ENCODE measurements around the gene PEX11B.

PEX11B gene

DNA sequence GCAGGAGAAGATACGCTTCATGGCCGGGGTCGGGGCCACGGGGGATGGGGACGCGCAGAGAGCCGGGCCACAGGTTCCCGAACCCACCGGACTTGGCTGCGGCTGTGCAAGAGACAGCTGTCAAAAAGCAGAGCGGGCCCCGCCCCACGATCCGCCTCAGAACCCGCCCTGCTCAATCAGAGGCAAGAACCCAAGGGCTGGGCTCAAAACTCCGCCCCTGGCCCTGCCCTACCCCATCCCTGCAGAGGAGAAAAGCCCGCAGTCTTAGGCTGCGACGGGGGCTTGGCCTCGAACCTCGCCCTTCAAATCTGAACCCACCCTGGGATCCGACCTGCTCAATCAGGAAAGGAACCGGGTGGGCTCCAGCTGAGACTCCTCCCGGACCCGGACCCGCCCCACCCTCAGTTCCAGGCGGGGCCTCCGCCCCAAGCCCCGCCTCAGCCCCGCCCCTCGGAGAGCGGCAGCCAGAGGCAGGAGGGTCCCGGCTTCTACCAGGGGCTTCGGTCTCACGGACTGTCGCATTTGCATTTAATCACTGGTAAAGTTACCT is 32.7 kb downstream of the PEX11B start, which contains the start of gene ANKRD35:
Gene ANKRD35, minus strand, starts transcription at position 129 of the 550 bp plus-strand sequence. Its CDS starts 108 bp downstream, at position 21.
- peak; percentile 96 for DNase-seq (ENCODE audit: extremely low spot score)
- POLR2A ChIA-PET: no interaction called here
- CTCF ChIA-PET: interaction anchor here (0.9 to 5.9 kb wide), 5 partner anchors 17 to 40 kb away, joined by 3 to 33 read pairs (median 3); partner anchors contain the start of gene NUDT17
- TF ChIP-seq, protein P1, sequence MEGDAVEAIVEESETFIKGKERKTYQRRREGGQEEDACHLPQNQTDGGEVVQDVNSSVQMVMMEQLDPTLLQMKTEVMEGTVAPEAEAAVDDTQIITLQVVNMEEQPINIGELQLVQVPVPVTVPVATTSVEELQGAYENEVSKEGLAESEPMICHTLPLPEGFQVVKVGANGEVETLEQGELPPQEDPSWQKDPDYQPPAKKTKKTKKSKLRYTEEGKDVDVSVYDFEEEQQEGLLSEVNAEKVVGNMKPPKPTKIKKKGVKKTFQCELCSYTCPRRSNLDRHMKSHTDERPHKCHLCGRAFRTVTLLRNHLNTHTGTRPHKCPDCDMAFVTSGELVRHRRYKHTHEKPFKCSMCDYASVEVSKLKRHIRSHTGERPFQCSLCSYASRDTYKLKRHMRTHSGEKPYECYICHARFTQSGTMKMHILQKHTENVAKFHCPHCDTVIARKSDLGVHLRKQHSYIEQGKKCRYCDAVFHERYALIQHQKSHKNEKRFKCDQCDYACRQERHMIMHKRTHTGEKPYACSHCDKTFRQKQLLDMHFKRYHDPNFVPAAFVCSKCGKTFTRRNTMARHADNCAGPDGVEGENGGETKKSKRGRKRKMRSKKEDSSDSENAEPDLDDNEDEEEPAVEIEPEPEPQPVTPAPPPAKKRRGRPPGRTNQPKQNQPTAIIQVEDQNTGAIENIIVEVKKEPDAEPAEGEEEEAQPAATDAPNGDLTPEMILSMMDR (IDR thresholded peaks at IDR 0.05; ENCODE audit: control extremely low read depth, extremely low read depth, low read depth, missing control alignments): no peak

DNA sequence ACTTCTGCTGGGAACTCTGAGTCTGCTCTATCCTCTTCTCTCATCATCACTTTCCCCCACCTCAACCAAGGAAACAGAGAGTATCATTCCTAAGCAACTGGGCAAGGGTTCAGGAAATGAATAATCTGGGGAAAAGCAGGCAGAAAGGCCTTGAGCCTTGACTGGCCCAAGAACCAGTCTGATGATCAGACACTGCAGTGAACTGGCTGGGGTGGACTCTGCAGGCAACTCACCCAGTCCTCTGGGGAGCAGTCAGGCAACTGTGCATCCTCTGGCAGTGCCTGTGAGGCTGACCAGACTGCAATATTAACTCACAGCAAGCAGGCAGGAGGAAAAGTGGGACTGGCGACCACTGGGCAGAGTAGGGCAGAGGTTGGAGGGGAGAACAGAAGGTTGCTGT is 33.8 kb downstream of the PEX11B start:
- CTCF ChIA-PET: interaction anchor here (1.1 to 5.9 kb wide), 4 partner anchors 12 to 39 kb away, joined by 3 to 33 read pairs (median 8); partner anchors contain the start of genes ITGA10 and NUDT17
- POLR2A ChIA-PET: no interaction called here

DNA sequence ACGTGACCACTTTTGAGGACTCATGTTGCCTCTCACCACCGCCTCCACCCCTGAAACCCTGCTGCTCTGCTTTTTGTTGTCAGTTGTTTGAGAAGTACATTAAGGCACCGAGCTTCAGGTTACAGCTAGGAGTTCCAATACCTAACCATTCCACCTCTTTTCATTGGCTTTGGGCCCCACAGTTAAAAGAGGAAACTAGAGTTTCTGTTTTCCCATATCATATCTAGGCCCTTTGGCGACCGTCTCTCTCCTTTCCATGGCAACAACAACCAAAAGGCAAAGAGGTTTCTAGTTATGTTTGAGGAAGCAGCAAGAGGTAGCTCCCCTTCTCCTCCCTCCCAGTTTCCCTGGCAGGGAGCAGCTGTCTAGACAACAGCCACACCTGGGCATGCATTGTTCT is 38.7 kb downstream of the PEX11B start:
- DNase-seq (ENCODE audit: extremely low spot score): no peak
- TF ChIP-seq, protein P1 (IDR thresholded peaks at IDR 0.05; ENCODE audit: control extremely low read depth, extremely low read depth, low read depth, missing control alignments): no peak
- POLR2A ChIA-PET: no interaction called here
- CTCF ChIA-PET: interaction anchor here (0.9 to 6.8 kb wide), 10 partner anchors 9 to 139 kb away, joined by 3 to 75 read pairs (median 6); partner anchors contain the start of genes NUDT17 and PIAS3

More for the DNA sequence above, 33.8 kb downstream of the PEX11B start:
- TF ChIP-seq, protein P1 (IDR thresholded peaks at IDR 0.05; ENCODE audit: control extremely low read depth, extremely low read depth, low read depth, missing control alignments): no peak
- no peak for DNase-seq (ENCODE audit: extremely low spot score)

DNA sequence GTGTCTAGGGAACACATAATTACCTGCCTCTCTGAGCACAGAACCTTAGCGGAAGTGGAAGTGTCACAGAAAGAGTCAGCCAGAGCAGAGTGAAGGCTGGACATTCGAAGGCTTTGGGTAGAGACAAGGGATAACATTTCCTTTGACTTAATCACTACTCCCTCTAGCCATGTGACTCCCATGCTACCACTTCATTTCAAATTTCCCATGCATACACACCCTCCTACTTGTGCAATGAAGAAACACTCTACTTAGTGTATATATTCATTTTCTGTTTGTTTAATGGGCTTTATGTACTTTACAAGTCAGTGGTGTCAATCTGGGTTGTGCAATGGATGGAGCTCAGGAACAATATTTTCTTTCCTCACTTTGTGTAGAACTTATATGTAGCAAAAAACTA is 39.8 kb downstream of the PEX11B start:
- ChIA-PET POLR2A (no interaction called here), CTCF (interaction anchor here (0.9 to 6.8 kb wide), 7 partner anchors 8 to 136 kb away, joined by 3 to 75 read pairs (median 4); partner anchors contain the start of gene NUDT17)
- TF ChIP-seq, protein P1 (IDR thresholded peaks at IDR 0.05; ENCODE audit: control extremely low read depth, extremely low read depth, low read depth, missing control alignments): no peak
- DNase-seq (ENCODE audit: extremely low spot score): no peak

DNA sequence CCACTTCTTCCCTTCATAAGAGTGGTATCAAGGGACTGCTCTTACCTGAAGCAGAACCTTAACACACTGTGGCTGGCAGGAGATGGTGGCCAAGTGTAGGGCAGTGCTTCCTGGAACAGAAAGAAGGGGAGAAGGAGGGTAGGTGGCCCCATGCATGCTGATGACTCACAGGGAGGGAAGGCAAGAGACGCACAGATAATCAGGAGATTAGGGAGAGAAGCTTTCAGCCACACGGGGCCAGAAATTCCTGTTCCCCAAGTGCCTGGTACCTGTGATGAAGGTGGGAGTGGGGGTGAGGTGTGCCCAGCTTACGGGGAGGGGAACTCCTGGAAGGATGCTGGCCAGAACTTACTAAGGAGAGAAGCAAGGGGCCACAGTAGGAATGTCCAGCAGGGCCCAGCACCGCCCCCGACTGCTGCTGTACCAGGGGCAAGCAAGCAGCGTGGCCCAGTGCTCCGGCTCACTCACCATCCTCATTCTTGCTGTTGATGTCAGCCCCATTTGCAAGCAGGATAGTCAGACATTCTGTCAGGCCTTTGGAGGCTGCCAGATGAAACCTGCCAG is 40.5 kb downstream of the PEX11B start:
- ChIA-PET CTCF (interaction anchor here (0.9 to 6.8 kb wide), 3 partner anchors 13 to 33 kb away, joined by 3 to 75 read pairs (median 29); partner anchors contain the start of gene NUDT17), POLR2A (no interaction called here)
- DNase-seq (ENCODE audit: extremely low spot score): no peak
- TF ChIP-seq, protein P1 (IDR thresholded peaks at IDR 0.05; ENCODE audit: control extremely low read depth, extremely low read depth, low read depth, missing control alignments): no peak

DNA sequence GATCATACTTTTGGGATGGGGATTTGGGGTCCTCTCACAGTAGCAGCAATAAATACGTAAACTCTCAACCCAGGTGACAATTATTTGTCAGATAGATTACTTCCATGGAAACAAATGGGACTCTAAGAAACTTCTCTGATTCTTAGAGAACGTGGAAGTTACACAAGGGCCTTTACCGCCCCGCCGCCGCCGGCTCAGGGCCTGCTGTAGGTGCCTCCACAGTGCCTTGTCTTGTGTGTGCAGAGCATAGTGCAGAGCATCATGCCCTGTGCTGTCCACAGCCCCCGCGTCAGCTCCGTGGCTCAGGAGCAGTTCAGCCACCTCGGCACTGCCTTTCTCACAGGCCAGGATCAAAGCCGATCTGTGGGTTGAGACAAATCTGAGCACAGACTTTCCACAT is 43.9 kb downstream of the PEX11B start:
- TF ChIP-seq, protein P1 (IDR thresholded peaks at IDR 0.05; ENCODE audit: control extremely low read depth, extremely low read depth, low read depth, missing control alignments): no peak
- POLR2A ChIA-PET: no interaction called here
- DNase-seq (ENCODE audit: extremely low spot score): no peak
- CTCF ChIA-PET: interaction anchor here (0.9 to 4.8 kb wide), 4 partner anchors 17 to 102 kb away, joined by 3 to 32 read pairs (median 8); partner anchors contain the start of gene NUDT17
